GM19193 (cell line): ENCODE results near the gene ID4.

Experiments used
- POLR2A ChIP-seq: IDR thresholded peaks from 4 replicates; pipeline ENCODE4 v1.6.1; 2011; ENCODE audit not compliant: insufficient read depth, insufficient read length; ENCODE audit errors: extremely low read depth

The ID4 gene

GRCh38 chr6:19842030-19842615 is 5.0 kb downstream of the ID4 start:
- TF ChIP-seq POLR2A: no peak

- no peak for TF ChIP-seq POLR2A
These were observed 7.5 kb downstream of the ID4 start for GRCh38 chr6:19844689-19845088.

- no peak for TF ChIP-seq POLR2A
These were observed 8.3 kb downstream of the ID4 start for GRCh38 chr6:19845266-19846041.

- no peak for TF ChIP-seq POLR2A
These were observed 11.4 kb downstream of the ID4 start for GRCh38 chr6:19848465-19849029.

GRCh38 chr6:19849196-19849595 is 12.0 kb downstream of the ID4 start:
- no peak for TF ChIP-seq POLR2A

GRCh38 chr6:19849755-19850154 is 12.6 kb downstream of the ID4 start:
- no peak for TF ChIP-seq POLR2A

- no peak for TF ChIP-seq POLR2A
These were observed 14.3 kb downstream of the ID4 start for GRCh38 chr6:19851241-19852089.

GRCh38 chr6:19852090-19852457 is 14.9 kb downstream of the ID4 start:
- no peak for TF ChIP-seq POLR2A

GRCh38 chr6:19852927-19853326 is 15.8 kb downstream of the ID4 start:
- no peak for TF ChIP-seq POLR2A

- no peak for TF ChIP-seq POLR2A
These were observed 18.4 kb downstream of the ID4 start for GRCh38 chr6:19855536-19855935.

- no peak for TF ChIP-seq POLR2A
These were observed 20.0 kb downstream of the ID4 start for GRCh38 chr6:19857139-19857538.

- TF ChIP-seq POLR2A: no peak
These were observed 20.5 kb downstream of the ID4 start for GRCh38 chr6:19857703-19858102.

- TF ChIP-seq POLR2A: no peak
These were observed 23.2 kb downstream of the ID4 start for GRCh38 chr6:19860235-19860877.

GRCh38 chr6:19864285-19864684 is 27.1 kb downstream of the ID4 start:
- TF ChIP-seq POLR2A: no peak

GRCh38 chr6:19865178-19865577 is 28.0 kb downstream of the ID4 start:
- TF ChIP-seq POLR2A: no peak
